ENCODE results near the gene MRPL53. TPM values are rescaled to one million over a fixed set of nuclear protein-coding genes. Genes with fewer than 3 reads are reported as not detected.

Gene MRPL53
- total RNA-seq, 1 experiment from 2014 or later = 65.4 TPM

DNA sequence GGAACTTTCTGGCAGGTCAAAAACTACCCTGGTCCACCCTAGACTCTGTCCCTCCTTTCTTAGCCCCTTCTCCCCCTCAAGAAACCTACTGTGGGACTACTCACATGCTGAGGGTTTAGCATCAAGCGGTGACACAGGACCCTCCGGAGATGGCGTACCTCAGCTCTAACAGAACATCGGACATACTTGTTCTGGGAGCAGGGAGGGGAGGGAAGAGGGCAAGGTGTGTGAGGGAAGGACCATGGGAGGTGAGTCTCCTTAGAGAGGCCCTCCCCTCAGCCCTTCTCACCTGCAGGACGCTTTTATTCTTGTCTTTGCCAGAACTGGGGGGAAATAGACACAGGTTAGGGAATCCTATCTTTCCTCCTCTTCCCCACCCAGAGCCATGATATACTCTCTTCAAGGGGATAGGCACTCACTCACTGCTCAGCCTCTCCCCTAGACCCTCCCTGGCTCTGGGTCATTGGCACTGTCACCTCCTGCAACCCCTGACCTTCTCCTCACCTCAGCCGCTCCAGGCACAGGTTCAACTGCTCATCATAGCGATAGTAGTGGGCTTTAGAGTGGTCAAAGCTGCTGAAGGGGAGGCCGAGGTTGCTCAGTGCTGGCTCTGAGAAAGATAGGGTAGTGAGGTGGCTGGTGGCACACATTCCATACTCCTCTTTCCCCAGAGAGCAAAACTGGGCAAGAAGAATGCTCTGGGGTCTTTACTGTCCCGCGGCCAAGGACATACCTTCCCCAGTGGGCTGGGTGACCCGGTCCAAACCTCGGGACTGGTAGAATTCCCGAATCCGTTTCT is 33.2 kb upstream of the MRPL53 start:
- ChIA-PET POLR2A (interaction anchor here (1.8 kb wide), 1 partner anchor 50 kb away, joined by 3 read pairs; no protein-coding TSS in a partner anchor), RAD21 (ENCODE audit: low non-redundant PET in 1 of 2, low total read pairs in 2 of 2, uncharacterized antibody in 2 of 2, unreplicated experiment in 2 of 2) (no interaction called here), CTCF (interaction anchor here (1.7 kb wide), 1 partner anchor 26 kb away, joined by 4 read pairs; no protein-coding TSS in a partner anchor)
- H3K9me2 ChIP-seq (ENCODE audit: insufficient read depth) = no peaks in the 10 kb centered on the region
- peak overlapping the region; percentile 99 for H3K4me2 ChIP-seq (ENCODE audit: low read length)
- no peaks in the 10 kb centered on the region for H4K20me1 ChIP-seq (ENCODE audit: insufficient read depth)
- peaks cover 3 to 16% of the 10 kb centered on the region in 2 experiments; a peak in 2 of 4 replicates for H3K36me3 ChIP-seq (ENCODE audit: control insufficient read depth in 1 of 2, insufficient read depth in 2 of 2, low read length in 2 of 2)
- no peak for TF ChIP-seq FOSL1 (IDR thresholded peaks at IDR 0.05; ENCODE audit: low read depth)
- no peak for TF ChIP-seq CEBPB (IDR thresholded peaks at IDR 0.05; ENCODE audit: low read depth)
- no peak for TF ChIP-seq EGR1 (IDR thresholded peaks at IDR 0.05; ENCODE audit: low read depth)
- TF ChIP-seq, protein P1, sequence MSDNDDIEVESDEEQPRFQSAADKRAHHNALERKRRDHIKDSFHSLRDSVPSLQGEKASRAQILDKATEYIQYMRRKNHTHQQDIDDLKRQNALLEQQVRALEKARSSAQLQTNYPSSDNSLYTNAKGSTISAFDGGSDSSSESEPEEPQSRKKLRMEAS (IDR thresholded peaks at IDR 0.05) = no peak
- no peak for TF ChIP-seq EZH2 (IDR thresholded peaks at IDR 0.05)
- TF ChIP-seq TCF7L2 (IDR thresholded peaks at IDR 0.05; ENCODE audit: borderline replicate concordance, extremely low read depth, insufficient read depth, insufficient read length) = no peak
- TF ChIP-seq POLR2A (IDR thresholded peaks at IDR 0.05; ENCODE audit: borderline replicate concordance, extremely low read depth, insufficient read depth, insufficient read length) = no peak
- TF ChIP-seq ZFX (IDR thresholded peaks at IDR 0.05) = no peak
- TF ChIP-seq JUND (IDR thresholded peaks at IDR 0.05) = no peak
- TF ChIP-seq ZNF274 (IDR thresholded peaks at IDR 0.05; ENCODE audit: low read depth, low read length) = no peak
- TF ChIP-seq REST (IDR thresholded peaks at IDR 0.05; ENCODE audit: low read depth) = no peak
- TF ChIP-seq CBX3 (IDR thresholded peaks at IDR 0.05; ENCODE audit: low read depth) = no peak
- no peak for TF ChIP-seq YY1 (IDR thresholded peaks at IDR 0.05; ENCODE audit: extremely low read depth, insufficient replicate concordance, low read depth, low read length)
- no peak for TF ChIP-seq POLR2AphosphoS5 (IDR thresholded peaks at IDR 0.05; ENCODE audit: low read depth, low read length)
- no peak for TF ChIP-seq SP1 (IDR thresholded peaks at IDR 0.05; ENCODE audit: low read depth)
- TF ChIP-seq, protein P2, sequence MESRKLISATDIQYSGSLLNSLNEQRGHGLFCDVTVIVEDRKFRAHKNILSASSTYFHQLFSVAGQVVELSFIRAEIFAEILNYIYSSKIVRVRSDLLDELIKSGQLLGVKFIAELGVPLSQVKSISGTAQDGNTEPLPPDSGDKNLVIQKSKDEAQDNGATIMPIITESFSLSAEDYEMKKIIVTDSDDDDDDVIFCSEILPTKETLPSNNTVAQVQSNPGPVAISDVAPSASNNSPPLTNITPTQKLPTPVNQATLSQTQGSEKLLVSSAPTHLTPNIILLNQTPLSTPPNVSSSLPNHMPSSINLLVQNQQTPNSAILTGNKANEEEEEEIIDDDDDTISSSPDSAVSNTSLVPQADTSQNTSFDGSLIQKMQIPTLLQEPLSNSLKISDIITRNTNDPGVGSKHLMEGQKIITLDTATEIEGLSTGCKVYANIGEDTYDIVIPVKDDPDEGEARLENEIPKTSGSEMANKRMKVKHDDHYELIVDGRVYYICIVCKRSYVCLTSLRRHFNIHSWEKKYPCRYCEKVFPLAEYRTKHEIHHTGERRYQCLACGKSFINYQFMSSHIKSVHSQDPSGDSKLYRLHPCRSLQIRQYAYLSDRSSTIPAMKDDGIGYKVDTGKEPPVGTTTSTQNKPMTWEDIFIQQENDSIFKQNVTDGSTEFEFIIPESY (IDR thresholded peaks at IDR 0.05; ENCODE audit: extremely low read depth, insufficient replicate concordance, low read length) = no peak
- TF ChIP-seq RAD21 (IDR thresholded peaks at IDR 0.05; ENCODE audit: low read depth) = no peak
- TF ChIP-seq ELF1 (IDR thresholded peaks at IDR 0.05; ENCODE audit: borderline replicate concordance, low read depth) = no peak
- peak overlapping the region; percentile 91; the same call in 1 of the 2 replicates for H3K27ac ChIP-seq (ENCODE audit: low read depth, low read length)
- H3K9me3 ChIP-seq (ENCODE audit: control insufficient read depth in 1 of 2, insufficient read depth in 1 of 2, low read depth in 1 of 2, low read length in 2 of 2) = no peaks in the 10 kb centered on the region
- no peak overlapping the region for H3K9ac ChIP-seq (ENCODE audit: low read length)
- peaks cover 22% of the 10 kb centered on the region for H3K79me2 ChIP-seq (ENCODE audit: insufficient read depth, low read length)
- intact Hi-C loops (cut with micrococcal nuclease) = loop anchor here (1.0 kb wide), 1 partner anchor 25 kb away; no protein-coding TSS in a partner anchor
- H2AFZ ChIP-seq (ENCODE audit: low read depth, low read length, poor library complexity, severe bottlenecking) = no peak overlapping the region
- H3K4me1 ChIP-seq (ENCODE audit: control insufficient read depth in 1 of 2, insufficient read depth in 2 of 2, low read length in 2 of 2) = peaks cover 30 to 63% of the 10 kb centered on the region in 2 experiments
- ATAC-seq = no peak
- BruUV-seq (replicated peaks) = no TSS peak
- peak overlapping the region; percentile 85 to 93; a peak in 2 of 4 replicates for H3K4me3 ChIP-seq (replicated peaks in 1 of 2; ENCODE audit: low read depth in 1 of 2, low read length in 2 of 2)
- no peak for DNase-seq (ENCODE audit: low read depth, low spot score)
- H3K27me3 ChIP-seq (ENCODE audit: insufficient read depth, low read length) = no peaks in the 10 kb centered on the region
